Neural crest cell (in vitro differentiated cells): Measurements from ENCODE around the gene VRK2. TPM values are rescaled to one million over a fixed set of nuclear protein-coding genes. Genes with fewer than 3 reads are reported as not detected.

Experiments
- DNase-seq: peaks from one replicate; pipeline ENCODE4 v3.0.0; 2021; ENCODE audit warnings: low read depth, mixed read lengths, low spot score
- H3K27ac Mint-ChIP-seq: one replicate; pipeline ENCODE4 v1.8.0; 2021; ENCODE audit warnings: mild to moderate bottlenecking, mixed read lengths; ENCODE audit not compliant: unreplicated experiment
- H3K27me3 Mint-ChIP-seq: 2 replicates; pipeline ENCODE4 v1.8.0; 2021; ENCODE audit warnings: low read depth, mild to moderate bottlenecking, mixed read lengths
- H3K36me3 Mint-ChIP-seq: 2 replicates; pipeline ENCODE4 v1.8.0; 2021; ENCODE audit warnings: low read depth, mild to moderate bottlenecking, mixed read lengths
- H3K4me1 Mint-ChIP-seq: 2 replicates; pipeline ENCODE4 v1.8.0; 2021; ENCODE audit warnings: mixed read lengths
- H3K4me3 Mint-ChIP-seq: one replicate; pipeline ENCODE4 v1.8.0; 2021; ENCODE audit warnings: mild to moderate bottlenecking, mixed read lengths
- H3K9me3 Mint-ChIP-seq: 2 replicates; pipeline ENCODE4 v1.8.0; 2021; ENCODE audit warnings: mixed read lengths
- CTCF ChIP-seq: fragments of 200-600 bp; sonication (generic); conservative IDR thresholded peaks from 2 replicates; pipeline ENCODE4 v1.5.0; 2021; ENCODE audit warnings: antibody characterized with exemption, mild to moderate bottlenecking
- total RNA-seq: library from RNA; stranded (reverse); gene quantifications from 2 replicates; pipeline ENCODE4 v1.2.1, GENCODE V29; 2021

The VRK2 gene
- total RNA-seq, 1 donor from 2014 or later = 21.4 TPM

GRCh38 chr2:58127111-58127510 lies 80.5 kb downstream of the VRK2 start:
- Mint-ChIP-seq H3K9me3 (no peaks in the 10 kb centered on the region), H3K4me1 (peaks cover 7% of the 10 kb centered on the region), H3K36me3 (no peaks in the 10 kb centered on the region), H3K27me3 (no peaks in the 10 kb centered on the region), H3K27ac (no peak overlapping the region), H3K4me3 (no peak overlapping the region)
- no peak for TF ChIP-seq CTCF
- no peak for DNase-seq

- H3K27me3 Mint-ChIP-seq = no peaks in the 10 kb centered on the region
- no peak for DNase-seq
- H3K36me3 Mint-ChIP-seq = no peaks in the 10 kb centered on the region
- H3K9me3 Mint-ChIP-seq = no peaks in the 10 kb centered on the region
- H3K27ac Mint-ChIP-seq = no peak overlapping the region
- H3K4me3 Mint-ChIP-seq = no peak overlapping the region
- no peak for TF ChIP-seq CTCF
- peaks cover 7% of the 10 kb centered on the region for H3K4me1 Mint-ChIP-seq
These were observed 83.6 kb downstream of the VRK2 start for GRCh38 chr2:58130238-58130637.

- DNase-seq = no peak
- Mint-ChIP-seq H3K4me3 (no peak overlapping the region), H3K9me3 (no peaks in the 10 kb centered on the region), H3K27ac (peak overlapping the region; percentile 9), H3K27me3 (no peaks in the 10 kb centered on the region), H3K36me3 (no peaks in the 10 kb centered on the region), H3K4me1 (peaks cover 7% of the 10 kb centered on the region)
- TF ChIP-seq CTCF = peak; percentile 44
These were observed 84.8 kb downstream of the VRK2 start for GRCh38 chr2:58131191-58132011.

GRCh38 chr2:58133395-58133794 lies 86.8 kb downstream of the VRK2 start:
- no peaks in the 10 kb centered on the region for H3K27me3 Mint-ChIP-seq
- no peak overlapping the region for H3K4me3 Mint-ChIP-seq
- H3K4me1 Mint-ChIP-seq = peaks cover 7% of the 10 kb centered on the region
- TF ChIP-seq CTCF = no peak
- no peaks in the 10 kb centered on the region for H3K36me3 Mint-ChIP-seq
- no peak for DNase-seq
- H3K27ac Mint-ChIP-seq = no peak overlapping the region
- H3K9me3 Mint-ChIP-seq = no peaks in the 10 kb centered on the region

- no peak for DNase-seq
- Mint-ChIP-seq H3K36me3 (no peaks in the 10 kb centered on the region), H3K27ac (no peak overlapping the region), H3K9me3 (no peaks in the 10 kb centered on the region), H3K4me3 (no peak overlapping the region), H3K27me3 (no peaks in the 10 kb centered on the region), H3K4me1 (peaks cover 7% of the 10 kb centered on the region)
- TF ChIP-seq CTCF = no peak
These were observed 89.3 kb downstream of the VRK2 start for GRCh38 chr2:58135861-58136260.
